Glomerular endothelial cell (primary cell): ENCODE measurements around the gene ATG9A. TPM values are rescaled to one million over a fixed set of nuclear protein-coding genes. Genes with fewer than 3 reads are reported as not detected.
A peak's percentile ranks its signal among the peaks of the same experiment; 100 is the strongest.
"Not testable (repeated sequence)": the region's sequence is repeated elsewhere in the genome, so short reads cannot be mapped to it uniquely, and the experiment has no call there.

Experiments
- DNase-seq: peaks from one replicate; pipeline ENCODE4 v3.0.0-alpha.2; 2011; ENCODE audit warnings: low read depth, low spot score; ENCODE audit errors: extremely low read depth
- total RNA-seq: library from RNA; depleted of rRNA; stranded (reverse); fragments of >200 nt; gene quantifications from 2 replicates; pipeline ENCODE4 v1.2.3, GENCODE V29; 2015

Gene ATG9A, protein sequence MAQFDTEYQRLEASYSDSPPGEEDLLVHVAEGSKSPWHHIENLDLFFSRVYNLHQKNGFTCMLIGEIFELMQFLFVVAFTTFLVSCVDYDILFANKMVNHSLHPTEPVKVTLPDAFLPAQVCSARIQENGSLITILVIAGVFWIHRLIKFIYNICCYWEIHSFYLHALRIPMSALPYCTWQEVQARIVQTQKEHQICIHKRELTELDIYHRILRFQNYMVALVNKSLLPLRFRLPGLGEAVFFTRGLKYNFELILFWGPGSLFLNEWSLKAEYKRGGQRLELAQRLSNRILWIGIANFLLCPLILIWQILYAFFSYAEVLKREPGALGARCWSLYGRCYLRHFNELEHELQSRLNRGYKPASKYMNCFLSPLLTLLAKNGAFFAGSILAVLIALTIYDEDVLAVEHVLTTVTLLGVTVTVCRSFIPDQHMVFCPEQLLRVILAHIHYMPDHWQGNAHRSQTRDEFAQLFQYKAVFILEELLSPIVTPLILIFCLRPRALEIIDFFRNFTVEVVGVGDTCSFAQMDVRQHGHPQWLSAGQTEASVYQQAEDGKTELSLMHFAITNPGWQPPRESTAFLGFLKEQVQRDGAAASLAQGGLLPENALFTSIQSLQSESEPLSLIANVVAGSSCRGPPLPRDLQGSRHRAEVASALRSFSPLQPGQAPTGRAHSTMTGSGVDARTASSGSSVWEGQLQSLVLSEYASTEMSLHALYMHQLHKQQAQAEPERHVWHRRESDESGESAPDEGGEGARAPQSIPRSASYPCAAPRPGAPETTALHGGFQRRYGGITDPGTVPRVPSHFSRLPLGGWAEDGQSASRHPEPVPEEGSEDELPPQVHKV
- 64.2 and 65.2 TPM in 2 replicates for total RNA-seq

DNA sequence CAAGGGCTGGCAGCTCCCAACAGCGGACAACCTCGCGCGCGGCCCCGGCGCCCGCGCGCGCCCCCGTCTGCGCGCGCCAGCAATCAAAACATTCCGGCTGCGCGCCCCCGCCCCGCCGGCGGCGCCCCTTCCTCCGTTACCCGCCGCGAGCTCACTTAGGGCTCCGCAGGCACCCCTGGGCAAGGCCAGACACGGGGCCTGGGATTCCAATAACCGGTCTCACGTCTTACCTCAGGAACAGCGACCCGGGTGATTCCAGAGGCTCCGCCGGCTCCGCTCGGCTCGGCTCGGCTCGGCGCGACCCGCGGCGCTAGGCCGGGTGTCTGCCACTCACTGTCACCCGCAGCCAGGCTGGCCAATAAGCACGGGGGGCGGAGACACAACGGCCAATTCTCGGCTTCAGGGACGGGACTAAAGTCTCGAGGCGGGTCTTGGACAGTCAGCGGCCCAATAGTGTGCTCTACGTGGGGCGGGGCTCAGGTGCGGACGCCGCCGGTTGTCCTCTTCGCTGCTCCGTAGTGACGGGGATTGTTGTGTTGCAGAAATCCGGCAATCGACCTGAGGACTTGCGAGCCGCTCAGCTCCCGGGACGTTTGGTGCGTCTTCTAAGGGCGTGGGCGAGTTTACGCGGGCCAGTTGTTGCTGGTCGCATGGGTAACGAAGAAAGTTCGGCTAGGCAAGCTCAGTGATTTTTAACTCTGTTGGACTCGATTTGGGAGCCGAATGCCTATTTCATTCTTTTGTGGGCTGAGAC lies at the start of gene ATG9A, which contains the start of gene ANKZF1:
Gene ATG9A, minus strand, starts transcription at position 332 of the 754 bp plus-strand sequence. CDS start 1,612 bp downstream, outside the sequence.
Gene ANKZF1, plus strand, starts transcription at position 502 of the 754 bp plus-strand sequence. CDS start 452 bp downstream, outside the sequence.
- peak; percentile 76 for DNase-seq

DNA sequence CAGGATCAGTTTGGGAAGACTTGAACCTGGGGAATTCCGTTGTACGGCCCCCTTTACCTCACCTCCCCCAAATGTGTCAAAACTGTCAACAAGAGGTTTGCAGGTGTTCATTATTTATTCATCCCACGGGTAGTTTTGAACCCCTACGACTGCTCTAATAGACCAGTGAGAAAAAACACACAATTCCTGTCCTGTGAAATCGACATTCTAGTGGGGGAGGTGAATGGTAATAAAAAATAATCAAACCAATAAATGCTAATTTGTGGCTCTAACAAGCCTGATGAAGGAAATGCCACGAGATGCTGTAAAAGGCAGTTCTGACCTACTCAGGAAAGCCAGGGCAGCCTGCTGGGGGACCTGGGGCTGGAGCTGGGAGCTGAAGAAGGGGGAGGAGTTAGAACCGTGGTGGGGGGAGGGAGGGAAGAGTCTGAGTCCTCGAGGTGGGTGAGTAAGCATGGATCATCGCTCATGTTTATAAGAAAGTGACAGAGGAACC lies 49.3 kb upstream of the ATG9A start:
- peak; percentile 64 for DNase-seq

DNA sequence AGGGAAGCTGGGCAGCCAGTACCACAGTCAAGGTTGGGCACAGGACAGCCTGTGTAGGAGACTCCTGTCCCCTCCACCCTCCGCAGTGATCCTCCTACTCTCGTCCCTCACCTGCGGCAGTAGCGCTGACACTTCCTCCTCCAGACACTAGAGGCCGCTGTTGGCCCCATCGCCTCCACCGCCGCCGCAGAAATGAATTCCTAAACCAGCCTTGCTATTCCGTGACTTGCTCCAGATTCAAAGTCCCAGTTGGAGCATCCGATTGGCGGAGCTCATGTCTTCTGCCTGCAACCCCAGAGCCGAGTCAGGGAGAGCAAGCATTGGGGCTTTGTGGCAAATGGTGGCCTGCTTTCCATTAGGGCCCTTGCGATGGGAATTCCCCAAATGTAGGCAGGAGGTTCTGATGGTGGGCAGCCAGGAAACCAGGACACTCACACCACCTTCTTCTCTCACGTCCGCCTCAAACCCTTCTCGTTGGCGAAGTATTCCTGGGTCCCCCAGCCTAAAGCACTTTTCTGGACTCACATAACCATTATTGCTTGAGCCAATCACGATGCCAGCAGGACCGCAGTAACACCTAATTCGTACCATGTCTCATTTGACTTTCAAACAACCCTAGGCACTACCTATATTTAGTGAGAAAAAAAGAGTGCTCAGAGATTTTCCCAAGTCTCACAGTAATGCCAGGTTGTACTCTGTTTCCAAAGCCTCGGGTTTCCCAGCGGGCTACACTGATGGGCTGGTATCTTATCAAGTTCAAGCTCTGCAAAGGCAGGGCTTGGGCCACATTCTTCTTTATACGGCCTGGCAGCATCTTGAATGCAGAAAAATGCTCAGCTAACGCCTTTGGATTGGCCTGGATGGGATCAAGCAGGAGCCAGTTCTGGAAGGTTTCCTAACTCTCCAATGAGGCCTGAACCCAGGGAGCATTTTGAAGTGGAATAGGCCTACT lies 48.5 kb upstream of the ATG9A start:
- DNase-seq, result no peak

DNA sequence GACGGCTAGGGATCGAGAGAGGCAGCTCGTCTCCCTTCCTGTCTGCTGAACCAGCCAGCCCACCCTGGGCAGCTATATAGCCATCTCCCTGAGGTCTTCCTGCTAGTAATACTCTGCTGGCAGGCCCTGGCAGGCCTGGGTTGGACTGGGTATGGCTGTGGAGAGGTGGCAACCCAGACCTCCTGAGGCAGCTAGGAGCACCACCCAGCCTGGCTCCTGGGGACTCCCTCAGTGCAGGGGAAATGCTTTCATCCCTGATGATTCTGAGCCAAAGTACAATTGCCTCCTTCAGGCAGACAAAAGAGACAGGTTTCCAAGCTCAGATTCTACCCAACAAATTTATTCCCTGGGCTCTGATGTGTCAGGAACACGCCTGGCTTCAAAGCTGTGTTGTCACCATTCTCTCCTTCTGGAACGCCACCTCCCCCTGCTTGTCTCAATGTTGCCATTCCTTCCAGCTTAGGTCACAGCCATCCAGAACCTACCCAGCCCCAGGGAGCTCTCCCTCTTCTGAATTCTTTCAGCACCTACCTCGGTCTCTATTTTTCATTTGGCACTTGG lies 45.0 kb upstream of the ATG9A start:
- DNase-seq, result no peak

DNA sequence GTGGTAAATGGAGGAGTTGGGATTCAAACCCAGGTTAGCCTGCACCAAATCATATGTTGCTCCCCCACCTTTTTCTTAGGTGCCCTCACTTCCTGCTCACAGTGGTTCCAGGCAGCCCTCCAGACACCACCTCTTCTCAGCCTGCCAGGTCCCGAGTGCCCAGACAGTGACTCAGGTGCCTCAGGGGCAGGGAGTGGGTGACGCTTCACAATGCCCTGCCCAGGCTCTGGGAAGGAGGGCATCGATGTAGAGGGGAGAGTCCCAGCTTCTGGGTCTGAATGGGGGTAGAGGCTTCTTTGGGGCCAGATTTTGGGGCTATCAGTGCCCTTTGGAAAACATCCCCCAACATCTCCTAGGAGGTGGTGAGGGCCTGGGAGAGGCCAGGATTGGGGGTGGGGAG lies 44.5 kb upstream of the ATG9A start:
- DNase-seq, result no peak

DNA sequence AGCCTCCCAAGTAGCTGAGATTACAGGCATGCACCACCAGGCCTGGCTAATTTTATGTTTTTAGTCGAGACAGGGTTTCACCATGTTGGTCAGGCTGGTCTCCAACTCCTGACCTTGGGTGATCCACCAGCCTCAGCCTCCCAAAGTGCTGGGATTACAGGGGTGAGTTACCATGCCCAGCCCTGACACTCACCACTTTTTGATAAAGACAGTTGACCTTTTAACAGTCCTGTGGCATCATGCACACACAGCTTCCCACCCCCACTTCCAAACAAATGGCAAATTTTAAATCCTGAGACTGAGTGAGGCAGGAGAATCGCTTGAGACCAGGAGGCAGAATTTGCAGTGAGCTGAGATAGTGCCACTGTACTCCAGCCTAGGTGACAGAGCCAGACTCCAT lies 43.6 kb upstream of the ATG9A start:
- DNase-seq, result no peak

DNA sequence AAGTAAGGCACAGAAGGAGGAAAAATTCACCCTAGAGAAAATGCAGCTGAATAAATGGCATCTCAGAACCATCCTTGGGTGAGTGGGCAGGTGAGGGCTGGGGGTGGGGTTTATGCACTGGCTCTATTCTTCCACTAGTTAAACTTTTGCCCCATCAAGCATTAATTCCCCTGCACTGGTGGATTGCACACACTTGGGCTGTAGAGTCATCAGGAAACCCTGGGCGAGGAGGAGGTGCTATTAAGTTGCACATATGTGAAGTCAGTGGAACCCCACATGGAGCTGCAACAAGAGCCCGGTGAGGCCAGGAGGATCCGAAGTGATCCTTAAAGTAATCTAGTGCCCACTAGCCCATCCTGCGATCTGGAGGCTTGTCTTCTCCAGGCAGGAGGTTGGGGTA lies 42.9 kb upstream of the ATG9A start:
- DNase-seq, result no peak

DNA sequence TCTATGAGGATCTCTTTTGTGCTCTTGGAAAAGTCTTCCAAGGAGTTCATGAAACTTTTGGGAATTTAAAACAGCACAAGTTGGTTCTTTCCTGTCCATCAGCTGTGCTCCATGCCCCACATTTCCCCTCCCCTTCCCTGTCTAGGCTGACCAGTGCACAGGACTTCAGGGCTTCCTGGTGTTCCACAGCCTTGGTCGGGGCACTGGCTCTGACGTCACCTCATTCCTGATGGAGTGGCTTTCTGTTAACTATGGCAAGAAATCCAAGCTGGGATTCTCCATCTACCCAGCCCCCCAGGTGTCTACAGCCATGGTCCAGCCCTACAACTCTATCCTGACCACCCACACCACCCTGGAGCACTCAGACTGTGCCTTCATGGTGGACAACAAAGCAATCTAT lies 41.6 kb upstream of the ATG9A start:
- DNase-seq, result no peak

DNA sequence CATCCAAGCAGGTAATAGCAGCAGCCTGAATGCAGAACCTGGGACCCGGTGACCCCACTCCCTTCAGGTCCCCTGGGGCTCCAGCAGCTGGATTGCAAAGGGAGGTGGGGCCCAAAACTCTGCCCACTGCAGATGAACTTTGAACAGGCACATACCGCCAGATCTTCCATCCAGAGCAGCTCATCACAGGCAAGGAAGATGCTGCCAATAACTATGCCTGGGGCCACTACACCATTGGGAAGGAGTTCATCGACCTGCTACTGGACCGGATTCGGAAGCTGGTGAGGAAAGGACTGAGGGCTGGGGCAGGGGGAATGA lies 40.6 kb upstream of the ATG9A start:
- no peak for DNase-seq

DNA sequence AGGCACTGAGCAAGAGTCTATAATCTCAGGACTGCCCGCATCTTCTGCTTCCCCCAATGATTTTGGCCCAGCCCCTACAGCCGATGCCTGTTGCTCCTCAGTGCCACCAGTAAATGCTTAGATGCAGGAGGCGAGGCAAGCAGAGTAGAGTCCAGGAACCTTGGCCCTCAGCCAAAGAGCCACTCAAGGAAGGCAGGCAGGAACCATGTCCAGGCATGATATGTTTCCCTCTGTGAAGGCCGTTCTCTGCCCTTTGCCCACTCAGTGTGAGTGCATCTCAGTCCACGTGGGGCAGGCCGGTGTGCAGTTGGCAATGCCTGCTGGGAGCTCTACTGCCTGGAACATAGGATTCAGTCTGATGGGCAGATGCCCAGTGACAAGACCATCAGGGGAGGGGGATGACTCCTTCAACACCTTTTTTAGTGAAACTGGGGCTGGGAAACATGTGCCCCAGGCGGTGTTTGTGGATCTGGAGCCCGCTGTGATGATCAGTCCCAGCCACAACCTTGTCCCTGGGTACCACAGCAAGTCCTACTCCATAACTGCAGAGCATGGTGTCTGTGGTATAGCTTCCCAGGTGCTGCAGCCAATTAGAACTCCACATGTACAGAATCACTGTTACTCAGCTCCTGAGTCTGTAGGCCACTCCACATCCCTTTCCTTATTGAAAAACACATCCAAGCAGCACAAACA lies 40.1 kb upstream of the ATG9A start:
- DNase-seq, result no peak

DNA sequence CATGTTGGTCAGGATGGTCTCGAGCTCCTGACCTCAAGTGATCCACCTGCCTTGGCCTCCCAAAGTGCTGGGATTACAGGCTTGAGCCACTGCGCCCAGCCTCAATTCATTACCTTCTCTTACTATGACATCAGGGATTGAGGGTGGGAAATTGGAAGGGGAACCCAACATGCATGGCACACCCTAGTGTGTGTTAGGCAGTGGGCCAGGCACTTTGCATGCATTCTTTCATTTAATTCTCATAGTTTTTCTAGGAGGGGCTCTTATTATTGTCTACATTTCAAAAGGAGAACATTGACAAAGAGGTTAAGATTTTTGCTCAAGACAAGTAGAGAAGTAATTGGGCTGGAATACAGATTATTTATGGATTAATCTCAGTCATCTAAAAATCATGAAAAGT lies 38.9 kb upstream of the ATG9A start:
- no peak for DNase-seq

DNA sequence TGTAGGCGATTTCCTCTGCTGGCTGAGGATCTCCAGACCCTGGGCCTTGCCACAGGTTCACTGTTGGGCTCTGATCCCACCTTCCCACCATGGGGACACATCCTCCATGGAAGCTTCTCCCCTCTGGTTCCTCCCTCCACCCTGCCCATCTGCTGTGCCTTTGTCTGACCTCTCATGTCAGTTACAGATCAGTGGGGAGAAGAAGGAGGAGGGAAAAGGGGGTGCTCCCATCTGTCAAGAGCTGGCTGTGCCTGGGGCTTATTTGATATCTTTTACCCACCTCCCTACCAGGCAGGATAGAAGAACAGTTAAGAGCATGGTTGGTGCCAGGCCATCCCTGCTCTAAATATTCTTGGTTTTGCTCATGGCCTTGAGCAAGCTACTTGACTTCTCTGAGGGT lies 37.5 kb upstream of the ATG9A start:
- DNase-seq, result no peak

DNA sequence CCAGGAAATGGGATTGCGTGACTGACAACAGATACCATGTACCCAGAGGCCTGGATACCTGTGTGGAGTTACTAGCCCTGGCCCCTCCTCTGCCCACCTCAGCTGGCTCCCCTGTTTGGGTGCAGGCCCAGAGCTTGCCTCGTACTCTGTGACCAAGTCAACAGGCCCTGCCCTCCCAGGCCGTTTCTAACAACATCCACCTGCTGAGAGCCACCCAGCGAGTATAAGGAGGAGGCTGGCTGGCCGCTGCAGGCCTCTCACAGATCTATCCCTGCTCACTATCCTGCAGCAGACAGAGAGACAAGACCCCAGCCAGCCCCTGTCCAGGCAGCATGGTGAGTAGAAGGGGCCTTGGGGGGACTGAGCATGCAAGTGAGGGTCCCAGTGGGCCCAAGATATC lies 36.8 kb upstream of the ATG9A start:
- no peak for DNase-seq

DNA sequence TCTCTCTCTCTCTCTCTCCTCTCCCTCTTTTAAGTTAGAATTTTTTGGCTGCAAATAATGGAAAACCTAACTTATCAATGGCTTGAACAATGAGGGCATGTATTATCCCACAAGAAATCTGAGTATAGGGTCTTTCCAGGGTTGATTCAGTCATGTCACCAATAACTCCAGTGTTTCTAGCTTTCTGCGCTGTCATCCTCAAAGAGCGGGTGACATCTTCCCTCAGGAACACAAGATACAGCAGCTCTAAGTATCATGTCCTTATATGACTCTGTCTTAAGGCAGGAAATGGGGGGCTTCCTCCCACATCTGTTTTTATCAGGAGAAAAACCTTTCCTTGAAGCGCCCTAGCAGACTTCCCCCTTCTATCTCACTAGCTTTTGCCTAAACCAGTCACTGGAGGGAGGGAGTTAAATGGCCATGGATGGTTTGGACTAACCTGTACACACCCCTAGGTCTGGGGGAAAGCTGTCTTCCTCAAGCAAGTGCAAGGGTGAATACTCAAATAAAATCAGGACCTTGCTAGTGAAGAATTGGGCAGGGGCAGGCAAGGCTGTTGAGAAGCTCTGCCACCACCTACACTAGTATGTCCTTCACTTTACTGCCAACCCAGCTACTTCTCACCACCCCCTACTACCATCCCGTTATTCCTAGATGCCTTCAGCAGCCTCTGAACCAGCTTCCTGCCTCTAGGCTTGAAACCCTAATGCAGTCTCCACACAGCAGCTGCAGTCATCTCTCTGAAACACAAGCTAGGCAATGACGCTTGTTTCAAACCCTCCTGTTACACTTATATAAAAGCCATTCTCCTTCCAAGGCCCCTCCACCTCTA lies 31.8 kb upstream of the ATG9A start:
- DNase-seq, result no peak

DNA sequence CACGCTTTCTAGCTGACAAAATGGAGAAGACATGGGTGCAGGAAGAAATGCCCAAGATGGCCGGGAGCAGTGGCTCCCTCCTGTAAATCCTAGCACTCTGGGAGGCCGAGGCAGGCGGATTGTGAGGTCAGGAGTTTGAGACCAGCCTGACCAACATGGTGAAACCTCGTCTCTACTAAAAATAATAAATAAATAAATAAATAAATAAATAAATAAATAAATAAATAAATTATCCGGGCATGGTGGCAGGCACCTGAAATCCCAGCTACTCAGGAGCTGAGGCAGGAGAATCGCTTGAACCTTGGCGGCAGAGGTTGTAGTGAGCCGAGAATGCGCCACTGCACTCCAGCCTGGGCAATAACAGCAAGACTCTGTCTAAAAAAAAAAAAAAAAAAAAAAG lies 29.5 kb upstream of the ATG9A start:
- not testable (repeated sequence) for DNase-seq

DNA sequence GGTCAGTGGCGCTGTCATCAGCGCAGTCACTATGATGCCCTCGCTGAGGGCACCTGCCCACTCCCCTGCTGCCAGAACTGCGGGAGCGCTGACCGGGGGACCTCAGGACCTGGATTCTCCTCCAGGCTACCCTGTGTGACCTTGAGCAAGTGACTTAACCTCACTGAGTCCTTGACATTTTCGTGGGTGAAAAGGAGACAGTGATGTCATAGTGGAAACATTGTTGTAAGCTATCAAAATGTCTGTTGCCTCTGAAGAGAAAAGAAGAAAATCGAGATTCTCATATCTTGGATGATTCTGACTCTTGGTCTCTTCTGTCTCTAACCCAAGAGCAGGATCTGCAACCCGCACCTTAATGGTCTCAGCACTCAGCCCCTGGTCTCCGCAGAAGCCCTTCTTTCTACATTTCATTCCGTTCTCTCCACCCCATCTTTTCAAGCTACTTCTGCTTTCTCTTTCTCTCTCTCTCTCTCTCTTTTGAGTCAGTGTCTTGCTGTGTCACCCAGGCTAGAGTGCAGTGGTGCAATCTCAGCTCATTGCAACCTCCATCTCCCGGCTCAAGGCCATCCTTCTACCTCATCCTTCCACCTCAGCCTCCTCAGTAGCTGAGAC lies 25.3 kb upstream of the ATG9A start:
- DNase-seq, result no peak

DNA sequence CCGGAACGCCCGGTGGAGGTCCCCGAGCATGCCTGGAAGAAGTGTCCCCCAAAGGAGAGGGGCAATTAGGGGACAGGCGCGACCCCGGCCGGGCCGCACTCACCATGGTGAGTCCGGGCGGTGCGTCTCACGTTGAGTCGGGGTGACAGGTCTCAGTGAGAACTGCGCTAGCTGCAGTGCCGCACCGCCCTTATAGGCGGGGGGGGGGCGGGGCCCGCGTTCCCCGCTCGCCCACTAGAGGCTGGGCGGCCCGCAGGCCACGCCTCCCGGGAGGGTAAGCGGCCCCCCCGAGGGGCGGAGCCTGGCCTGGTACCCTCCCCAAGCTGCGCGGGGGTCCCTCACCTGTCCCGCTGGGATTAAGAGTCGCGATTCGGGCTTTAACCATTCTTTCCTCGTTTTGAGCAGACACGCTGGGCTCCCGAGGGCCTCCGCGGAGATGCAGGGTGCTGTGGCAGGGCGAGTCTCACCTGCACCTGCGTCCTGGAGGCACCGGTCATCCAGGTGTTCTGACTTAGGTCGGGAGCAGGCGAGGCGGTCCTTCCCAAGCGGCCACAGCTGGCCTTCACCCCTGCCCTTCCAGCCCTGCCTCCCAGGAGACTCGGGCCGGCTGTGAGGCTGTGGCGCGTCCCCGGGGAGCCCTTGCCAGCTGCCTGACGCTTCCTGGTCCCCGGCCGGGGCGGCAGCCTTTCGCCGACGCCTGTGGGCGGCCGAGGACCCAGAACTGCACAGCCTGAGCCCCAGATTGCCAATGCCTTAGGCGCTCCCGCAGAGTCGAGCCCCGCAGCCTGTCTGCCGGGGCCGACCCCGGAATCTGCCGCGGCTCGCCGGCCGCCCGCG lies 24.5 kb upstream of the ATG9A start, which contains the start of gene TUBA4A:
Gene TUBA4A, minus strand, starts transcription at position 166 of the 837 bp plus-strand sequence. Its CDS starts 60 bp downstream, at position 106.
- no peak for DNase-seq
